Ectodermal cell (in vitro differentiated cells): ENCODE results near the gene PLCG2.

Experiments
- H3K27ac ChIP-seq: 2 replicates; pipeline ENCODE4 v1.7.0; 2013; ENCODE audit warnings: mild to moderate bottlenecking, low read depth, low read length; ENCODE audit not compliant: insufficient read depth, poor library complexity, severe bottlenecking
- H3K27me3 ChIP-seq: 2 replicates; pipeline ENCODE4 v1.7.0; 2013; ENCODE audit warnings: mild to moderate bottlenecking, low read length; ENCODE audit not compliant: insufficient read depth, control insufficient read depth, poor library complexity, severe bottlenecking
- H3K36me3 ChIP-seq: one replicate; pipeline ENCODE4 v1.7.0; 2013; ENCODE audit warnings: low read length; ENCODE audit not compliant: control insufficient read depth, insufficient read depth
- H3K4me1 ChIP-seq: one replicate; pipeline ENCODE4 v1.7.0; 2013; ENCODE audit warnings: low read length; ENCODE audit not compliant: control insufficient read depth, insufficient read depth
- H3K4me3 ChIP-seq: 2 replicates; pipeline ENCODE4 v1.7.0; 2013; ENCODE audit warnings: low read depth, low read length, control low read depth; ENCODE audit not compliant: insufficient read depth
- H3K9me3 ChIP-seq: 2 replicates; pipeline ENCODE4 v1.7.0; 2013; ENCODE audit warnings: mild to moderate bottlenecking, low read length, moderate library complexity; ENCODE audit not compliant: control insufficient read depth
- WGBS, 2 experiments: methylation state at CpG; one replicate each; pipeline ENCODE4 v1.1.7; 2013; ENCODE audit warnings: missing lambda C conversion rate in 2 of 2; 5-methylcytosine and 5-hydroxymethylcytosine counted together

The PLCG2 gene

DNA sequence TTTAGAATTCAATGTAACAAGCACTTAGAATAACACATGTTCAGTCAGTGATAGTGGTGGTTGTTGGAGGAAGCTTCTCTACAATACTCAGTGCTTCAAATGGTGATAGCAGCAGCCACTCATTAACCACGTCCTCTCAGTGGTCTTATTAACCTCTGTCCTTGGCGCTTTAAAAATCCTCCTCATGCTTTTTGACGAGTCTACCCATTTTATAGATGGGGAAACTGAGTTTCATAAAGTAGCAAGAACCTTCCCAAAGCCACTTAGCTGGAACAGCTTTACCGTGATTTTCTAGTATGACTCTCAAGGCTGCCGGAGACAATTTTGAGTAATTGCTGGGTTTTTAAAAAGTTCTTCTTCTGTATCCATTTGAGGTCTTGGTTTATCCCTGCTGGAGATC is 47.4 kb downstream of the PLCG2 start:
- peaks cover 2% of the 10 kb centered on the region for H3K4me1 ChIP-seq
- no peak overlapping the region for H3K27ac ChIP-seq
- H3K36me3 ChIP-seq = no peaks in the 10 kb centered on the region
- no peaks in the 10 kb centered on the region for H3K27me3 ChIP-seq
- H3K4me3 ChIP-seq = no peak overlapping the region
- H3K9me3 ChIP-seq = no peaks in the 10 kb centered on the region
- 96 to 98% methylated on average over 5 of the region's 5 CpGs for WGBS, 2 experiments

DNA sequence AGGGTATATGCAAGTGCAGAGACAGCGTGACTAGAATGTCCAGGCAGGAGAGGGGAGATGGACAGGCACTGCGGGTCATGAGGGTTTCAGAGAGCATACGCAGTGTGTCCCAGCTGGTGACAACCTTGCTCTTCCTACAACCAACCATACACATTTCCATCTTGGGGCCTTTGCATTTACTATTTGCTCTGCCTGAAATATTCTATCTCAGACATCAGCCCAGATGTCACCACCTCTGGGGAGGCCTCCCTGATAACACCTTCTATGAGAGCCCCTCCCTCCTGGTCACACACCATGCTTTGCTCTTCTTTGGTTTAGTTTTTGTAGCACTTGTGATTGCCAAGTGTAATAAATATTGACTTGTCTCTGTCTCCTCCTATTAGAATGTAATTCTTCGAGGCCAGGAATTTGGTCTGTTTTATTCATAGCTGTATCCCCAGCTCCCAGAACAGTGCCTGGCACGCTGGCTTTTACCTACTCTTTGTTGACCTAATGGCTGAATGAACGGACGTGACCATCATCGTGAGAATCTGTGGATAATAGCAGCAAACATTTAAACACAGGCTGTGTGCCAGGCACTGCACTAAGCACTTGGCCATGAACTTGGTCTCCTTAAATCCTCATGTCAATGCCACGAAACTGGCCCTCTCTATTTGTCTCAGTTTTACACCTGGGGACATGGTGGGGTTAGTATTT is 51.9 kb downstream of the PLCG2 start:
- Histone ChIP-seq H3K9me3 (no peaks in the 10 kb centered on the region), H3K27me3 (no peaks in the 10 kb centered on the region), H3K4me3 (no peak overlapping the region), H3K4me1 (no peaks in the 10 kb centered on the region), H3K36me3 (no peaks in the 10 kb centered on the region), H3K27ac (no peak overlapping the region)
- 75 to 76% methylated on average over 9 of the region's 9 CpGs for WGBS, 2 experiments

DNA sequence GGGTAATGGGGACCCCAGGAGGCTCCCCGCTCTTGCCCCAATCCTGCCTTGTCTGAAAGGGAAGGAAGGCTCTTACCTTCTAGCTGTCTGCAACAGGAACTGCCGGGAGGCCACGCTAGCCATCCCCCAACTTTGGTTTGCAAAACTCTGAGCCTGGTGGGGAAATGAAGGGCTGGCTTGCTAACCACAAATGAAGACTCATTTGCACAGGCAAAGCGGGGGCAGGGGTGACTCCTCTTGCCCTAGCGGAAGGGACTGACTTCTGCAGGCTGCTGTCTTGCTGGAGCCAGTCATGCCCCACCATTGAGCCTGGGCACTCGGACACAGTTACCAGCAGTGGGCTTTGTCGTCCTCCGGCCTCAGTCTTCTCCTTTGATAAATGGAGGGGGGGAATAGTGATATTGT is 52.6 kb downstream of the PLCG2 start:
- H3K9me3 ChIP-seq = no peaks in the 10 kb centered on the region
- H3K36me3 ChIP-seq = no peaks in the 10 kb centered on the region
- H3K4me1 ChIP-seq = no peaks in the 10 kb centered on the region
- H3K27ac ChIP-seq = no peak overlapping the region
- 86 to 87% methylated on average over 8 of the region's 8 CpGs for WGBS, 2 experiments
- H3K4me3 ChIP-seq = no peak overlapping the region
- H3K27me3 ChIP-seq = no peaks in the 10 kb centered on the region

DNA sequence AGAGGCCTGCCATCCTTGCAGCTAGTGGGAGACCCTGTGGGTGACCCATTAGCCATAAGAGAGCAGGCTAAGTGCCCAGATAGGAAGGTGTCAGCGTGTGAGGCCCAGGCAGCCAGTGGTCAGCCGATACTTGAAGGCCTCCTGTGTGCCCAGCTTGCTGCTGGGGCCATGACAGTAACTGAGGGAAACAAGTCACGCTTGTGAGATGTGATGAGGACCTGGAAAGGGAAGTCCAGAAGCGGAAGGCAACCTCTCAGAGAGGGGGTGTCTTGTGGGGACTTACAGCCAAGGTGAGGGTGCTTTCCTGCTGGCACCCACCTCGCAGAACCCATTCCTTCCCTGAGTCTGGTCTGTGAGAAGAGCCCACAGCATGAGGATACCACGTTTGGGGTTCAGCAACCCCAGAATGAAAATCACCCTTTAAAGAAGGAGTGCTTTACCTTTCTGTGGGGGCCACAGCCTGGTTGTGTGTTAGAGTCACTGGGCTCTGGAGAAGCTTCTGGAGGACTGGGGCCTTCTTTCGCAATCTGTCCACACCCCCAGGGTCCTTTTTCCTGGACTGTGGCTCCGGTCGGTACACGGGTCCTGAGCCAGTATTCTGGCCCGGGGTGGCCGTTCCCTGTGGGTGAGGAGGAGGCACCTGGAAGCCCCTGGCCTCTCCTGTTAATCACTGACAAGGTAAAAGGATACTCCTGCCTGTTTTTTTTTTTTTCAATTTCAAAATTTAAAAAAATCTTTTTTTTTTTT is 53.9 kb downstream of the PLCG2 start:
- Histone ChIP-seq H3K4me1 (no peaks in the 10 kb centered on the region), H3K9me3 (no peaks in the 10 kb centered on the region), H3K27ac (no peak overlapping the region), H3K4me3 (no peak overlapping the region), H3K36me3 (no peaks in the 10 kb centered on the region), H3K27me3 (no peaks in the 10 kb centered on the region)
- 93 to 97% methylated on average over 12 of the region's 12 CpGs for WGBS, 2 experiments

- H3K9me3 ChIP-seq = no peaks in the 10 kb centered on the region
- 91 to 92% methylated on average over 10 of the region's 10 CpGs for WGBS, 2 experiments
Observed at GRCh38 chr16:81833751-81834150, 54.7 kb downstream of the PLCG2 start.

GRCh38 chr16:81834868-81835267 is 55.8 kb downstream of the PLCG2 start:
- WGBS, 2 experiments = 94% methylated on average over 2 of the region's 2 CpGs; no CpG with 5 or more reads in 1 of the 2 experiments
- H3K36me3 ChIP-seq = no peaks in the 10 kb centered on the region
- no peak overlapping the region for H3K4me3 ChIP-seq
- no peaks in the 10 kb centered on the region for H3K27me3 ChIP-seq
- no peaks in the 10 kb centered on the region for H3K9me3 ChIP-seq
- no peaks in the 10 kb centered on the region for H3K4me1 ChIP-seq
- H3K27ac ChIP-seq = no peak overlapping the region

More at GRCh38 chr16:81833751-81834150, 54.7 kb downstream of the PLCG2 start:
- no peak overlapping the region for H3K4me3 ChIP-seq
- no peak overlapping the region for H3K27ac ChIP-seq
- no peaks in the 10 kb centered on the region for H3K27me3 ChIP-seq
- H3K36me3 ChIP-seq = no peaks in the 10 kb centered on the region
- H3K4me1 ChIP-seq = no peaks in the 10 kb centered on the region

- WGBS, 2 experiments = 87 to 91% methylated on average over 12 of the region's 12 CpGs
- H3K4me1 ChIP-seq = no peaks in the 10 kb centered on the region
- no peak overlapping the region for H3K4me3 ChIP-seq
Observed at GRCh38 chr16:81836279-81837054, 57.4 kb downstream of the PLCG2 start.

GRCh38 chr16:81837312-81837751 is 58.2 kb downstream of the PLCG2 start:
- Histone ChIP-seq H3K4me3 (no peak overlapping the region), H3K27me3 (no peaks in the 10 kb centered on the region), H3K27ac (no peak overlapping the region), H3K36me3 (no peaks in the 10 kb centered on the region), H3K9me3 (no peaks in the 10 kb centered on the region), H3K4me1 (no peaks in the 10 kb centered on the region)
- whole genome bisulfite sequencing, 2 experiments = 84 to 88% methylated on average over 9 of the region's 9 CpGs

More at GRCh38 chr16:81836279-81837054, 57.4 kb downstream of the PLCG2 start:
- Histone ChIP-seq H3K9me3 (no peaks in the 10 kb centered on the region), H3K27me3 (no peaks in the 10 kb centered on the region), H3K36me3 (no peaks in the 10 kb centered on the region), H3K27ac (no peak overlapping the region)

GRCh38 chr16:81838794-81839193 is 59.7 kb downstream of the PLCG2 start:
- H3K36me3 ChIP-seq = no peaks in the 10 kb centered on the region
- no peaks in the 10 kb centered on the region for H3K4me1 ChIP-seq
- no peak overlapping the region for H3K27ac ChIP-seq
- no peaks in the 10 kb centered on the region for H3K27me3 ChIP-seq
- H3K4me3 ChIP-seq = no peak overlapping the region
- WGBS, 2 experiments = 67 to 80% methylated on average over 3 of the region's 4 CpGs
- H3K9me3 ChIP-seq = no peaks in the 10 kb centered on the region

DNA sequence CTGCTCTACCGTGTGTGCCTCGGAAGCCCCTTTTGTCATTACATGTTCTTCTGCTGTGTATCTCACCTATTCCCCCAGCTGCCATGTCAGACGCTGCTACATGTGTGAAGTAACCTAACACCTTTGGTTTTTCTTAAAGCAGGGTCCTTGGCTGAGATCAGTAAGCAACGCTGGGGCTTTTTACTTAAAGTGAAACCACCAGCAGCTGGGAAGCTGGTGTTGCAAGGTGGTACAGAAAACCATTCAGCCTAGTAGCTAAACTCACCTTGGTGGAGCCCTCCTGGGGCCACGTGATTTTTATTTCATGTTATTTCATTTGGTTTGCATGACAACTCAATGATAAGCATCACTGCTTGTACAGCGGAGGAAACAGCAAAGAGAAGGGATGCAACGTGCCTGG is 62.6 kb downstream of the PLCG2 start:
- no peak overlapping the region for H3K27ac ChIP-seq
- no peaks in the 10 kb centered on the region for H3K9me3 ChIP-seq
- no peaks in the 10 kb centered on the region for H3K4me1 ChIP-seq
- 81 to 85% methylated on average over 7 of the region's 7 CpGs for WGBS, 2 experiments
- H3K27me3 ChIP-seq = no peaks in the 10 kb centered on the region
- H3K4me3 ChIP-seq = no peak overlapping the region
- no peaks in the 10 kb centered on the region for H3K36me3 ChIP-seq
